CD4-positive, alpha-beta T cell treated with Interleukin-1 beta for 1 hour (primary cell): ENCODE measurements around the gene DPP6.
"Not testable (repeated sequence)": the region's sequence is repeated elsewhere in the genome, so short reads cannot be mapped to it uniquely, and the experiment has no call there.

Source experiments
- DNase-seq, 2 donors: peaks; one replicate each; pipeline ENCODE4 v3.0.0-alpha.2; 2020 to 2022

DPP6 gene

GRCh38 chr7:154676422-154677073, 624.4 kb downstream of the DPP6 start:
- no peak for DNase-seq

- no peak for DNase-seq
Observed at GRCh38 chr7:154677454-154677853, 625.3 kb downstream of the DPP6 start.

- not testable (repeated sequence) for DNase-seq
Observed at GRCh38 chr7:154678001-154678550, 625.9 kb downstream of the DPP6 start.

- DNase-seq, result no peak
Observed at GRCh38 chr7:154679379-154680053, 627.3 kb downstream of the DPP6 start.

GRCh38 chr7:154680894-154681659, 628.9 kb downstream of the DPP6 start:
- no peak for DNase-seq

GRCh38 chr7:154682003-154682402, 629.8 kb downstream of the DPP6 start:
- DNase-seq, result no peak

GRCh38 chr7:154684666-154685563, 632.7 kb downstream of the DPP6 start:
- DNase-seq, result no peak

- DNase-seq, result no peak
Observed at GRCh38 chr7:154685564-154685901, 633.3 kb downstream of the DPP6 start.

- DNase-seq, result no peak
Observed at GRCh38 chr7:154686305-154686704, 634.1 kb downstream of the DPP6 start.

- no peak for DNase-seq
Observed at GRCh38 chr7:154688952-154689351, 636.8 kb downstream of the DPP6 start.

GRCh38 chr7:154690411-154690810, 638.2 kb downstream of the DPP6 start:
- DNase-seq, result no peak

GRCh38 chr7:154693661-154694060, 641.5 kb downstream of the DPP6 start:
- DNase-seq, result no peak

- DNase-seq, result no peak
Observed at GRCh38 chr7:154695836-154696235, 643.6 kb downstream of the DPP6 start.

- no peak for DNase-seq
Observed at GRCh38 chr7:154696556-154696955, 644.4 kb downstream of the DPP6 start.

GRCh38 chr7:154698726-154699291, 646.6 kb downstream of the DPP6 start:
- DNase-seq, result no peak

- DNase-seq, result no peak
Observed at GRCh38 chr7:154699417-154699816, 647.2 kb downstream of the DPP6 start.

GRCh38 chr7:154709840-154710520, 657.8 kb downstream of the DPP6 start:
- DNase-seq, result no peak

GRCh38 chr7:154720016-154720415, 667.8 kb downstream of the DPP6 start:
- no peak for DNase-seq

GRCh38 chr7:154721086-154721485, 668.9 kb downstream of the DPP6 start:
- DNase-seq, result no peak

GRCh38 chr7:154726368-154726767, 674.2 kb downstream of the DPP6 start:
- no peak for DNase-seq

GRCh38 chr7:154729056-154729455, 676.9 kb downstream of the DPP6 start:
- no peak for DNase-seq

- no peak for DNase-seq
Observed at GRCh38 chr7:154735766-154736165, 683.6 kb downstream of the DPP6 start.
